Coronary artery (tissue), 2 donors: ENCODE measurements around the gene NEURL3.

Experiments used
- DNase-seq: peaks from one replicate; pipeline ENCODE4 v3.0.0-alpha.2; 2017; ENCODE audit warnings: low spot score
- H3K27ac ChIP-seq, 2 donors: fragments of 200-600 bp; sonication (generic); one replicate each; pipeline ENCODE4 v1.5.1; 2016 to 2019
- H3K4me3 ChIP-seq: fragments of 200-600 bp; sonication (generic); 2 replicates; pipeline ENCODE4 v1.5.1; 2016; ENCODE audit warnings: mild to moderate bottlenecking, moderate library complexity
- CTCF ChIP-seq: fragments of 200-600 bp; sonication (generic); IDR thresholded peaks from one replicate; pipeline ENCODE4 v1.5.1; 2019; ENCODE audit warnings: antibody characterized with exemption

The NEURL3 gene

GRCh38 chr2:96530144-96530430 is 24.9 kb upstream of the NEURL3 start:
- Histone ChIP-seq H3K27ac (peak overlapping the region; percentile 94 to 95), H3K4me3 (no peak overlapping the region)
- no peak for DNase-seq
- TF ChIP-seq CTCF, result no peak

- no peak for TF ChIP-seq CTCF
- no peak for DNase-seq
- no peak overlapping the region for H3K4me3 ChIP-seq
- H3K27ac ChIP-seq, result peak overlapping the region; percentile 94 to 95
Observed at GRCh38 chr2:96529376-96530143, 24.4 kb upstream of the NEURL3 start.

- no peak for TF ChIP-seq CTCF
- Histone ChIP-seq H3K27ac (peak overlapping the region; percentile 94 to 95), H3K4me3 (peak overlapping the region; percentile 84)
- DNase-seq, result no peak
Observed at GRCh38 chr2:96528700-96529375, 23.7 kb upstream of the NEURL3 start.

- peak; percentile 92 for DNase-seq
- Histone ChIP-seq H3K4me3 (peak overlapping the region; percentile 84), H3K27ac (peak overlapping the region; percentile 94 to 95)
- TF ChIP-seq CTCF, result no peak
Observed at GRCh38 chr2:96528006-96528699, 23.0 kb upstream of the NEURL3 start.

GRCh38 chr2:96527286-96528005 is 22.3 kb upstream of the NEURL3 start:
- Histone ChIP-seq H3K4me3 (peak overlapping the region; percentile 84), H3K27ac (peak overlapping the region; percentile 94 to 95)
- DNase-seq, result no peak
- TF ChIP-seq CTCF, result peak; percentile 15

- H3K27ac ChIP-seq, result peak overlapping the region; percentile 94 to 95
- no peak for DNase-seq
- no peak for TF ChIP-seq CTCF
Observed at GRCh38 chr2:96526615-96527285, 21.6 kb upstream of the NEURL3 start.

More at GRCh38 chr2:96526615-96527285, 21.6 kb upstream of the NEURL3 start:
- peak overlapping the region; percentile 84 for H3K4me3 ChIP-seq
